Fibroblast of lung (primary cell): ENCODE measurements around the gene SELENOO.

Experiments used
- CTCF ChIP-seq, 2 donors: IDR thresholded peaks in 1 of 2; conservative IDR thresholded peaks in 1 of 2; 1 replicate in 1 of 2; 2 replicates in 1 of 2; pipeline ENCODE4 v1.5.1; 2011 to 2012; ENCODE audit warnings: low read length in 2 of 2, control low read depth in 1 of 2, inconsistent platforms in 1 of 2, low read depth in 1 of 2, mild to moderate bottlenecking in 1 of 2
- EZH2 ChIP-seq: IDR thresholded peaks from 2 replicates; pipeline ENCODE4 v1.5.1; 2012; ENCODE audit warnings: low read length, control low read depth, mild to moderate bottlenecking; ENCODE audit errors: missing control alignments

GRCh38 chr22:50250249-50250554 is 49.4 kb downstream of the SELENOO start:
- TF ChIP-seq CTCF (conservative IDR thresholded peaks at IDR 0.05 in 1 of 2, IDR thresholded peaks at IDR 0.05 in 1 of 2; ENCODE audit: low read depth in 1 of 2, low read length in 2 of 2) (no peak), EZH2 (no peak)
